AG09309 (cell line): ENCODE results near the gene ISM2.
"Not testable (repeated sequence)": the region's sequence is repeated elsewhere in the genome, so short reads cannot be mapped to it uniquely, and the experiment has no call there.

Experiments
- DNase-seq: peaks from one replicate; pipeline ENCODE4 v3.0.0-alpha.2; 2010; ENCODE audit warnings: low read depth
- H3K4me3 ChIP-seq: 2 replicates; pipeline ENCODE4 v1.5.1; 2011; ENCODE audit warnings: mild to moderate bottlenecking, low read depth, low read length, moderate library complexity; ENCODE audit not compliant: control insufficient read depth
- TF ChIP-seq, protein P1 (sequence below): IDR thresholded peaks from 2 replicates; pipeline ENCODE4 v1.5.1; 2011; ENCODE audit warnings: mild to moderate bottlenecking, low read depth, low read length, inconsistent platforms; ENCODE audit not compliant: insufficient read depth, control insufficient read depth; ENCODE audit errors: missing control alignments

ISM2 gene

GRCh38 chr14:77542421-77543239 lies 44.0 kb upstream of the ISM2 start:
- no peak overlapping the region for H3K4me3 ChIP-seq
- DNase-seq = no peak

GRCh38 chr14:77541905-77542304 lies 43.3 kb upstream of the ISM2 start:
- TF ChIP-seq, protein P1, sequence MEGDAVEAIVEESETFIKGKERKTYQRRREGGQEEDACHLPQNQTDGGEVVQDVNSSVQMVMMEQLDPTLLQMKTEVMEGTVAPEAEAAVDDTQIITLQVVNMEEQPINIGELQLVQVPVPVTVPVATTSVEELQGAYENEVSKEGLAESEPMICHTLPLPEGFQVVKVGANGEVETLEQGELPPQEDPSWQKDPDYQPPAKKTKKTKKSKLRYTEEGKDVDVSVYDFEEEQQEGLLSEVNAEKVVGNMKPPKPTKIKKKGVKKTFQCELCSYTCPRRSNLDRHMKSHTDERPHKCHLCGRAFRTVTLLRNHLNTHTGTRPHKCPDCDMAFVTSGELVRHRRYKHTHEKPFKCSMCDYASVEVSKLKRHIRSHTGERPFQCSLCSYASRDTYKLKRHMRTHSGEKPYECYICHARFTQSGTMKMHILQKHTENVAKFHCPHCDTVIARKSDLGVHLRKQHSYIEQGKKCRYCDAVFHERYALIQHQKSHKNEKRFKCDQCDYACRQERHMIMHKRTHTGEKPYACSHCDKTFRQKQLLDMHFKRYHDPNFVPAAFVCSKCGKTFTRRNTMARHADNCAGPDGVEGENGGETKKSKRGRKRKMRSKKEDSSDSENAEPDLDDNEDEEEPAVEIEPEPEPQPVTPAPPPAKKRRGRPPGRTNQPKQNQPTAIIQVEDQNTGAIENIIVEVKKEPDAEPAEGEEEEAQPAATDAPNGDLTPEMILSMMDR = no peak
- no peak overlapping the region for H3K4me3 ChIP-seq
- no peak for DNase-seq

More at GRCh38 chr14:77542421-77543239, 44.0 kb upstream of the ISM2 start:
- TF ChIP-seq, protein P1 = no peak

DNA sequence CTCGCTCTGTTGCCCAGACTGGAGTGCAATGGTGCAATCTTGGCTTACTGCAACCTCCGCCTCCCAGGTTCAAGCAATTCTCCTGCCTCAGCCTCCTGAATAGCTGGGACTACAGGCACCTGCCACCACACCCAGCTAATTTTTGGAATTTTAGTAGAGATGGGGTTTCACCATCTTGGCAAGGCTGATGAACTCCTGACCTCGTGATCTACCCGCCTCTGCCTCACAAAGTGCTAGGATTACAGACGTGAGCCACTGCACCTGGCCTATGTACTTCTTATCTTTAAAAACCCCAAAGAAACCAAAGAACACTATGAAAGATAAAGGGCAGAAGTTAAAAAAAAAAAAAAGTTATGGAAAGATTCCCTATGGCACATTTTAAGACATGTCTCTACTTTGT lies 38.3 kb upstream of the ISM2 start:
- H3K4me3 ChIP-seq, DNase-seq: not testable (repeated sequence)

GRCh38 chr14:77531071-77531470 lies 32.5 kb upstream of the ISM2 start:
- no peak for DNase-seq
- TF ChIP-seq, protein P1 = no peak
- H3K4me3 ChIP-seq = no peak overlapping the region

DNA sequence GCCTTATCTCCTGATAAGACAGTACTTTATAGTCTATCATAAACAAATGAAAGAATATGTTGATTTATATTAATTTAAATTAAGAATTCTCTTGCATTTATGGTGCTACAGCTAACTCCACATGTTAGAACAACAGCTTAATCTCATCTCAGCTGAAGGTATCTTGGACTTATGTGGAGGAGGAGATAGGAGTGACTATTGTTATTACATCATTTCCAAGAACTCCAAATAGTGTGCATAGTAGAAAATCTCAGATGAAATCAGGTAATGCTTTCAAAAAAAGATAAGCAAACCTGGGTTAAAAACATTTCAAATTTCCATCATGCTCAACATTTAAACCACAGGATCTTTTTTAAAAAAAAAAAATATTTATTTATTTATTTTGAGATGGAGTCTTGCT lies 31.3 kb upstream of the ISM2 start:
- no peak for DNase-seq
- TF ChIP-seq, protein P1 = no peak
- H3K4me3 ChIP-seq = no peak overlapping the region

- TF ChIP-seq, protein P1 = no peak
- H3K4me3 ChIP-seq = no peak overlapping the region
- no peak for DNase-seq
Observed at GRCh38 chr14:77529213-77529612, 30.6 kb upstream of the ISM2 start.

DNA sequence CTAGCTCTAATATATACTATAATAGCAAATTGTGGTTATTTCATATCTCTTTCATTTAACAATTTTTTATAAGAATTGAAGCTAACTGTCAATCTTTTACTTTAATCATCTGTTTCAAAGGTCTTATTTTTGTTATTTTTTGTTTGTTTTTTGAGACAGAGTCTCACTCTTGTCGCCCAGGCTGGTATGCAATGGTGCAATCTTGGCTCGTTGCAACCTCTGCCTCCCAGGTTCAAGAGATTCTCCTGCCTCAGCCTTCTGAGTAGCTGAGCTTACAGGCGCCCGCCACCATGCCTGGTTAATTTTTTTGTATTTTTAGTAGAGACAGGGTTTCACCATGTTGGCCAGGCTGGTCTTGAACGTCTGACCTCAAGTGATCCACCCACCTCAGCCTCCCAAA lies 30.1 kb upstream of the ISM2 start:
- not testable (repeated sequence) for H3K4me3 ChIP-seq, DNase-seq

DNA sequence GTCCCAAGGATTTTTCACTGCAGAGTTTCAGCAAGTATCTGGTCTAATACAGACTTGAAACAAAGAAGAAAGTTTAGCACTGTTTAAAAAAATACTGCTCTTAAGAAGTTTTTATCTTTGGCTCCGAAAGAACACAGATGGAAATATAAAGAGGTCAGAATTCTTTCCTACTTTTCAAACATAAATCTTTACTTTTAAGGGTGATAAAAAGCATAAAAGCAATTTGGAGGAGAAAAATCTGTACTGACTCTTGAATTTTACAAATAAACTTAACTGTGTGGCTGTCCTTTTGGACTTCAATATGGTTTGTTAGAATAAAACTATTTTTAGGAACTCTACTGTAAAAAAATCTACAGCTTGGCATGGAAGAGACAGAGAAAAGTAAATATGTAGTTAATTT lies 27.6 kb upstream of the ISM2 start:
- TF ChIP-seq, protein P1 = no peak
- DNase-seq = no peak
- no peak overlapping the region for H3K4me3 ChIP-seq
